ENCODE measurements around the gene ASTN2. TPM values are rescaled to one million over a fixed set of nuclear protein-coding genes. Genes with fewer than 3 reads are reported as not detected.

ASTN2 gene
- total and polyA plus RNA-seq, 10 of the 15 experiments (the other 5 are each of a cell fraction or from before 2014, with no cell fraction given), result 1.4 to 15.7 (median 7.0) TPM

- Histone ChIP-seq H2AFZ (ENCODE audit: control insufficient read depth, low read depth, low read length) (no peak overlapping the region), H3K79me2 (ENCODE audit: control insufficient read depth, insufficient read depth, low read length) (no peaks in the 10 kb centered on the region), H3K36me3 (ENCODE audit: control insufficient read depth in 2 of 2, insufficient read depth in 2 of 2, low read length in 1 of 2) (no peaks in the 10 kb centered on the region), H3K9me3 (replicated peaks; ENCODE audit: control insufficient read depth, insufficient read depth, low read length) (no peaks in the 10 kb centered on the region), H3K4me3 (no peak overlapping the region), H3K27me3 (replicated peaks in 1 of 2; ENCODE audit: control insufficient read depth in 2 of 2, insufficient read depth in 2 of 2, low read length in 1 of 2) (no peaks in the 10 kb centered on the region), H3K4me2 (ENCODE audit: control insufficient read depth, insufficient read depth) (no peak overlapping the region), H3K27ac (ENCODE audit: control insufficient read depth, insufficient read depth) (no peak overlapping the region), H3K9ac (ENCODE audit: control insufficient read depth, insufficient read depth, low read length) (no peak overlapping the region), H4K20me1 (ENCODE audit: control insufficient read depth, insufficient read depth) (no peaks in the 10 kb centered on the region), H3K4me1 (ENCODE audit: control insufficient read depth, insufficient read depth, low read length) (no peaks in the 10 kb centered on the region)
- intact Hi-C loops (cut with micrococcal nuclease; ENCODE audit: unreplicated experiment) (no loop called here), in situ Hi-C loops (cut with MboI) (no loop called here)
- no peak for ATAC-seq
- no peak for FAIRE-seq
- SMC1A ChIA-PET (ENCODE audit: uncharacterized antibody, unreplicated experiment), result no interaction called here
- no TSS peak for BruUV-seq (replicated peaks)
- DNase-seq (ENCODE audit: low read depth, low spot score), result no peak
- TF ChIP-seq SP1 (IDR thresholded peaks at IDR 0.05; ENCODE audit: low read depth, low read length) (no peak), SPI1 (IDR thresholded peaks at IDR 0.05; ENCODE audit: borderline replicate concordance, insufficient read depth, low read depth, low read length) (no peak), PRDM15 (CRISPR knock-in tag; IDR thresholded peaks at IDR 0.05) (no peak), ZNF384 (IDR thresholded peaks at IDR 0.05; ENCODE audit: borderline replicate concordance, low read depth, low read length) (no peak), ESRRA (IDR thresholded peaks at IDR 0.05; ENCODE audit: low read length) (no peak), BCL3 (IDR thresholded peaks at IDR 0.05; ENCODE audit: borderline replicate concordance, insufficient read depth, low read depth, low read length, poor library complexity, severe bottlenecking) (no peak), SIX5 (IDR thresholded peaks at IDR 0.05; ENCODE audit: low read depth, low read length, severe bottlenecking) (no peak), ZSCAN29 (IDR thresholded peaks at IDR 0.05) (no peak), CHD2 (IDR thresholded peaks at IDR 0.05; ENCODE audit: borderline replicate concordance, low read depth, low read length) (no peak), LARP7 (IDR thresholded peaks at IDR 0.05) (no peak), ELK1 (IDR thresholded peaks at IDR 0.05; ENCODE audit: low read depth, low read length) (no peak)
- POLR2A ChIA-PET, result no interaction called here
- RAD21 ChIA-PET (ENCODE audit: unreplicated experiment), result no interaction called here
- CTCF ChIA-PET, result no interaction called here
- 0% methylated on average over 3 of the region's 3 CpGs for WGBS (ENCODE audit: insufficient coverage, insufficient replicate concordance, low lambda C conversion rate, missing lambda C conversion rate)
Measured at GRCh38 chr9:117355542-117355941, 59.3 kb downstream of the ASTN2 start.
